ENCODE data around the gene RASGRF1.

- no peak for TF ChIP-seq CTCF (conservative IDR thresholded peaks at IDR 0.05; ENCODE audit: low read depth in 2 of 2)
- no peak for TF ChIP-seq REST (IDR thresholded peaks at IDR 0.05; ENCODE audit: unreplicated experiment)
- TF ChIP-seq EZH2 (IDR thresholded peaks at IDR 0.05; ENCODE audit: low read depth, unreplicated experiment): no peak
These were observed 158.2 kb downstream of the RASGRF1 start for GRCh38 chr15:78932258-78932808.

Measured in GM23338 (cell line).